PC-9 (cell line): Measurements from ENCODE around the gene NEDD8. TPM values are rescaled to one million over a fixed set of nuclear protein-coding genes. Genes with fewer than 3 reads are reported as not detected.

ENCODE experiments used
- BruUV-seq: library from RNA; stranded (reverse); fragments of 400-500 nt; replicated peaks from 2 replicates; lab custom pipeline; 2021; lab: Mats Ljungman, UMichigan
- CTCF ChIA-PET: fragments of 300-600 bp; sonication (Branson Sonifier 250); formaldehyde crosslinking; loops from one replicate; lab custom pipeline; 2022; ENCODE audit warnings: antibody characterized with exemption; lab: Charles Lee
- POLR2A ChIA-PET: fragments of 300-600 bp; sonication (Branson Sonifier 250); formaldehyde crosslinking; loops from one replicate; lab custom pipeline; 2022; ENCODE audit warnings: antibody characterized with exemption; ENCODE audit not compliant: unreplicated experiment; lab: Charles Lee
- DNase-seq, 2 experiments: peaks; one replicate each; pipeline versions ENCODE4 v3.0.0 to v3.0.0-alpha.2; 2015 to 2022; ENCODE audit warnings: mixed read lengths in 1 of 2
- H2AFZ ChIP-seq: fragments of 200-600 bp; sonication (generic); 2 replicates; pipeline ENCODE4 v1.8.1; 2017; ENCODE audit warnings: antibody characterized with exemption
- H3F3A ChIP-seq: fragments of 200-600 bp; sonication (generic); 2 replicates; pipeline ENCODE4 v1.8.1; 2017; ENCODE audit warnings: antibody characterized with exemption, mild to moderate bottlenecking, low read depth; ENCODE audit not compliant: insufficient read depth
- H3K27ac ChIP-seq: fragments of 200-600 bp; sonication (generic); 2 replicates; pipeline ENCODE4 v1.6.1; 2016; ENCODE audit warnings: mixed run types
- H3K27me3 ChIP-seq: fragments of 200-600 bp; sonication (generic); 2 replicates; pipeline ENCODE4 v1.6.1; 2016; ENCODE audit warnings: low read depth, mixed run types; ENCODE audit not compliant: insufficient read depth
- H3K36me3 ChIP-seq: fragments of 200-600 bp; sonication (generic); 2 replicates; pipeline ENCODE4 v1.6.1; 2016; ENCODE audit warnings: low read depth, mixed run types
- H3K4me1 ChIP-seq: fragments of 200-600 bp; sonication (generic); replicated peaks from 2 replicates; pipeline ENCODE4 v1.6.1; 2016; ENCODE audit warnings: mixed run types; ENCODE audit not compliant: insufficient read depth
- H3K4me2 ChIP-seq: fragments of 200-600 bp; sonication (generic); 2 replicates; pipeline ENCODE4 v1.6.1; 2017; ENCODE audit warnings: mixed run types
- H3K4me3 ChIP-seq: fragments of 200-600 bp; sonication (generic); 2 replicates; pipeline ENCODE4 v1.6.1; 2016; ENCODE audit warnings: mixed run types
- H3K79me2 ChIP-seq: fragments of 200-600 bp; sonication (generic); 2 replicates; pipeline ENCODE4 v1.6.1; 2017; ENCODE audit warnings: low read depth, mixed run types
- H3K9me2 ChIP-seq: fragments of 200-600 bp; sonication (generic); 2 replicates; pipeline ENCODE4 v1.8.1; 2017; ENCODE audit warnings: mild to moderate bottlenecking; ENCODE audit not compliant: insufficient read depth
- H3K9me3 ChIP-seq: fragments of 200-600 bp; sonication (generic); 2 replicates; pipeline ENCODE4 v1.8.1; 2016; ENCODE audit warnings: low read depth; ENCODE audit not compliant: insufficient read depth
- H4K20me1 ChIP-seq: fragments of 200-600 bp; sonication (generic); 2 replicates; pipeline ENCODE4 v1.8.1; 2017; ENCODE audit not compliant: insufficient read depth
- EZH2 ChIP-seq: fragments of 200-600 bp; sonication (generic); IDR thresholded peaks from 2 replicates; pipeline ENCODE4 v1.8.0; 2017; ENCODE audit warnings: antibody characterized with exemption, low read depth
- intact Hi-C: fragments of 100-400 bp; cut with micrococcal nuclease; formaldehyde crosslinking; loops from one replicate; pipeline ENCODE4 v1.10.0; 2022; ENCODE audit not compliant: unreplicated experiment
- total RNA-seq: library from RNA; stranded (reverse); gene quantifications from 2 replicates; pipeline ENCODE4 v1.2.3, GENCODE V29; 2021
- TF ChIP-seq, protein P1 (sequence below): fragments of 200-600 bp; sonication (generic); conservative IDR thresholded peaks from 2 replicates; pipeline ENCODE4 v1.6.1; 2017; ENCODE audit warnings: mixed run types, antibody characterized with exemption, mild to moderate bottlenecking, moderate library complexity

NEDD8 gene
- total RNA-seq, 1 experiment from 2014 or later, result 179 TPM

GRCh38 chr14:24268225-24268624 lies 36.1 kb upstream of the NEDD8 start:
- no peaks in the 10 kb centered on the region for H3K9me3 ChIP-seq
- H3K4me3 ChIP-seq, result no peak overlapping the region
- no peak overlapping the region for H3K4me2 ChIP-seq
- H2AFZ ChIP-seq, result no peak overlapping the region
- H4K20me1 ChIP-seq, result no peaks in the 10 kb centered on the region
- intact Hi-C loops, result no loop called here
- CTCF ChIA-PET, result no interaction called here
- no peaks in the 10 kb centered on the region for H3K36me3 ChIP-seq
- 0 out of 2 replicates have a peak, but pooled peaks cover 5% of the 10 kb centered on the region for H3F3A ChIP-seq
- H3K27me3 ChIP-seq, result no peaks in the 10 kb centered on the region
- no peak overlapping the region for H3K27ac ChIP-seq
- no peaks in the 10 kb centered on the region for H3K9me2 ChIP-seq
- no TSS peak for BruUV-seq
- no peak for TF ChIP-seq EZH2
- TF ChIP-seq, protein P1, sequence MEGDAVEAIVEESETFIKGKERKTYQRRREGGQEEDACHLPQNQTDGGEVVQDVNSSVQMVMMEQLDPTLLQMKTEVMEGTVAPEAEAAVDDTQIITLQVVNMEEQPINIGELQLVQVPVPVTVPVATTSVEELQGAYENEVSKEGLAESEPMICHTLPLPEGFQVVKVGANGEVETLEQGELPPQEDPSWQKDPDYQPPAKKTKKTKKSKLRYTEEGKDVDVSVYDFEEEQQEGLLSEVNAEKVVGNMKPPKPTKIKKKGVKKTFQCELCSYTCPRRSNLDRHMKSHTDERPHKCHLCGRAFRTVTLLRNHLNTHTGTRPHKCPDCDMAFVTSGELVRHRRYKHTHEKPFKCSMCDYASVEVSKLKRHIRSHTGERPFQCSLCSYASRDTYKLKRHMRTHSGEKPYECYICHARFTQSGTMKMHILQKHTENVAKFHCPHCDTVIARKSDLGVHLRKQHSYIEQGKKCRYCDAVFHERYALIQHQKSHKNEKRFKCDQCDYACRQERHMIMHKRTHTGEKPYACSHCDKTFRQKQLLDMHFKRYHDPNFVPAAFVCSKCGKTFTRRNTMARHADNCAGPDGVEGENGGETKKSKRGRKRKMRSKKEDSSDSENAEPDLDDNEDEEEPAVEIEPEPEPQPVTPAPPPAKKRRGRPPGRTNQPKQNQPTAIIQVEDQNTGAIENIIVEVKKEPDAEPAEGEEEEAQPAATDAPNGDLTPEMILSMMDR, result no peak
- POLR2A ChIA-PET, result no interaction called here
- peaks cover 8% of the 10 kb centered on the region for H3K4me1 ChIP-seq
- no peaks in the 10 kb centered on the region for H3K79me2 ChIP-seq
- no peak for DNase-seq

DNA sequence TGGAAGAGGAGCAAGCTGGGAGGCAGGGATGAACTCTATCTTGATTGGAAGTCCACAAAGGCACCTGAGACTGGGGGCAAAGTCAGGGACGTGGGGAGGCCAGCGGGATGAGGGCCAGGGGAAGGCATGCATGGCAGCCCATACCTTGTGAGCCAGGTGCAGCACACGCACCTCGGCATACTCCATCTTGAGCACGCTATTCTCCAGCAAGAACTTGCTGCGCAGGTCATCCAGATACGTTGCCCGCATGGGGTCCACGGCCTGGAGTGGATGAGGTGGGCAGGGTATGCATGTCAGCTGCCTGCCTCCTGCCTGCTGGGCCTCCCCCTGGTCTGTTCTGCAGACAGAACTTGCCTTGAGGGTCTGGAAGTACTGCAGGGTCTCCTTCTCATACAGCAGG lies 35.3 kb upstream of the NEDD8 start:
- Histone ChIP-seq H3K36me3 (no peaks in the 10 kb centered on the region), H3K9me2 (no peaks in the 10 kb centered on the region), H3K27ac (no peak overlapping the region), H3K4me3 (no peak overlapping the region), H3K27me3 (no peaks in the 10 kb centered on the region), H4K20me1 (no peaks in the 10 kb centered on the region), H3K79me2 (no peaks in the 10 kb centered on the region), H3F3A (0 out of 2 replicates have a peak, but pooled peaks cover 4% of the 10 kb centered on the region), H3K4me1 (peaks cover 8% of the 10 kb centered on the region), H2AFZ (no peak overlapping the region), H3K4me2 (no peak overlapping the region), H3K9me3 (no peaks in the 10 kb centered on the region)
- no TSS peak for BruUV-seq
- ChIA-PET POLR2A (no interaction called here), CTCF (no interaction called here)
- DNase-seq, result no peak
- TF ChIP-seq EZH2, result no peak
- TF ChIP-seq, protein P1, result no peak
- intact Hi-C loops, result no loop called here

- no peak overlapping the region for H3K27ac ChIP-seq
Observed at GRCh38 chr14:24266344-24267244, 34.4 kb upstream of the NEDD8 start.

More at GRCh38 chr14:24266344-24267244, 34.4 kb upstream of the NEDD8 start:
- Histone ChIP-seq H3K4me3 (no peak overlapping the region), H3K79me2 (no peaks in the 10 kb centered on the region), H4K20me1 (no peaks in the 10 kb centered on the region), H3K4me2 (no peak overlapping the region), H2AFZ (no peak overlapping the region), H3K27me3 (no peaks in the 10 kb centered on the region), H3K4me1 (peaks cover under 1% of the 10 kb centered on the region; the same call in 1 of the 2 replicates), H3K36me3 (no peaks in the 10 kb centered on the region), H3F3A (no peaks in the 10 kb centered on the region), H3K9me3 (no peaks in the 10 kb centered on the region), H3K9me2 (no peaks in the 10 kb centered on the region)
- no peak for DNase-seq
- CTCF ChIA-PET, result no interaction called here
- TF ChIP-seq, protein P1, result no peak
- intact Hi-C loops, result no loop called here
- BruUV-seq, result no TSS peak
- POLR2A ChIA-PET, result no interaction called here
